ENCODE measurements around the gene TTC21A. TPM values are rescaled to one million over a fixed set of nuclear protein-coding genes. Genes with fewer than 3 reads are reported as not detected.

TTC21A gene
- total and polyA plus RNA-seq, 10 of the 15 experiments (the other 5 are each of a cell fraction or from before 2014, with no cell fraction given) = 0.62 to 3.2 (median 1.2) TPM

DNA sequence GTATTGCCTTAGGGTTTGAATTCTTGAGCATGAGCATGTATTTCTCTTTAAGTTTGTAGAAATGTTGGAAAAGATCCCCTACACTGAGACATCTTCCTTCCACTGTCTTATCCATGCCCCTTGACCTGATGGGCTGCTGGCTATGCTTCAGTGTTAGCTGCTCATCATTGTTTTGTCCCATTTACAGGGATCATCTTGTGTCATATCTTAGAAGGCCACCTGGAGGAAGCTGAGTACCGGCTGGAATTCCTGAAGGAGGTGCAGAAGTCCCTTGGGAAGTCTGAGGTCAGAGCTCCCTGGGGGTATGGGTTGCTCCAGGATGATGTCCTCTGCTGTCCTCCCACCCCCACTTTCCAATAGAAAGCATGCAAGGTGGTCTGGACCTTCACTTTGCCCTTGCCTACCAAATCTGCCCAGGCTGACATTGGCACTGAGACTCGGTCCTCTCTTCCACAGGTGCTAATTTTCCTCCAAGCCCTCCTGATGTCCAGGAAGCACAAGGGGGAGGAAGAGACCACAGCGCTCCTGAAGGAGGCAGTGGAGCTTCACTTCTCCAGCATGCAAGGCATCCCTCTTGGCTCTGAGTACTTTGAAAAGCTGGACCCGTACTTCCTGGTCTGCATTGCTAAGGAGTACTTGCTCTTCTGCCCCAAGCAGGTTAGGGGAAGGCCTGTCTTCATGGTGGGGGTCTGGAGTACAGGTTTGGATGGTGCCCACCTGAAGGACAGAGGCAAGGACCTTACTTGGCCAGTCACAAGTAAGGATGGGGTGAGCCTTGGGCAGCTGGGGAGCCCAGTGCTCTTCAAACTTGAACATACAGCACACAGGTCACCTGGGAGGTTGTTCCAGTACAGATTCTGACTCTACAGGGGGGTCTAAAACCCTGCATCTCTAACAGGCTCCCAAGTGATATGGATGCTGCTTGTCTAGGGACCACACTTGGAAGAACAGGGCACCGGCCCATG lies 17.7 kb downstream of the TTC21A start:
- intact Hi-C loops (cut with micrococcal nuclease; ENCODE audit: unreplicated experiment) = no loop called here
- POLR2A ChIA-PET = no interaction called here

More for the DNA sequence above, 17.7 kb downstream of the TTC21A start:
- Histone ChIP-seq H3K9me3 (replicated peaks; ENCODE audit: control insufficient read depth, insufficient read depth, low read length) (no peaks in the 10 kb centered on the region), H2AFZ (ENCODE audit: control insufficient read depth, low read depth, low read length) (no peak overlapping the region), H3K4me3 (no peak overlapping the region), H3K36me3 (ENCODE audit: control insufficient read depth in 2 of 2, insufficient read depth in 2 of 2, low read length in 1 of 2) (no peaks in the 10 kb centered on the region), H3K9ac (ENCODE audit: control insufficient read depth, insufficient read depth, low read length) (no peak overlapping the region), H3K4me2 (ENCODE audit: control insufficient read depth, insufficient read depth) (no peak overlapping the region), H3K79me2 (ENCODE audit: control insufficient read depth, insufficient read depth, low read length) (no peaks in the 10 kb centered on the region), H3K27ac (ENCODE audit: control insufficient read depth, insufficient read depth) (no peak overlapping the region), H4K20me1 (ENCODE audit: control insufficient read depth, insufficient read depth) (no peaks in the 10 kb centered on the region), H3K27me3 (replicated peaks in 1 of 2; ENCODE audit: control insufficient read depth in 2 of 2, insufficient read depth in 2 of 2, low read length in 1 of 2) (no peaks in the 10 kb centered on the region), H3K4me1 (ENCODE audit: control insufficient read depth, insufficient read depth, low read length) (peaks cover 25% of the 10 kb centered on the region)
- ATAC-seq = no peak
- no peak for FAIRE-seq
- no peak for DNase-seq (ENCODE audit: low read depth, low spot score)
- ChIA-PET RAD21 (ENCODE audit: unreplicated experiment) (interaction anchor here (0.6 to 4.2 kb wide), 5 partner anchors 32 to 167 kb away, joined by 3 to 40 read pairs (median 3); no protein-coding TSS in a partner anchor), SMC1A (ENCODE audit: uncharacterized antibody, unreplicated experiment) (interaction anchor here (0.7 to 4.8 kb wide), 7 partner anchors 9 to 167 kb away, joined by 3 to 45 read pairs (median 4); partner anchors contain the start of gene XIRP1), CTCF (interaction anchor here (0.8 to 4.5 kb wide), 9 partner anchors 15 to 167 kb away, joined by 3 to 47 read pairs (median 11); partner anchors contain the start of gene XIRP1)
- TF ChIP-seq TCF12 (IDR thresholded peaks at IDR 0.05; ENCODE audit: low read depth, low read length) (no peak), JUNB (IDR thresholded peaks at IDR 0.05) (no peak), CBX3 (IDR thresholded peaks at IDR 0.05; ENCODE audit: borderline replicate concordance, low read depth) (no peak)
- TF ChIP-seq, protein P1, sequence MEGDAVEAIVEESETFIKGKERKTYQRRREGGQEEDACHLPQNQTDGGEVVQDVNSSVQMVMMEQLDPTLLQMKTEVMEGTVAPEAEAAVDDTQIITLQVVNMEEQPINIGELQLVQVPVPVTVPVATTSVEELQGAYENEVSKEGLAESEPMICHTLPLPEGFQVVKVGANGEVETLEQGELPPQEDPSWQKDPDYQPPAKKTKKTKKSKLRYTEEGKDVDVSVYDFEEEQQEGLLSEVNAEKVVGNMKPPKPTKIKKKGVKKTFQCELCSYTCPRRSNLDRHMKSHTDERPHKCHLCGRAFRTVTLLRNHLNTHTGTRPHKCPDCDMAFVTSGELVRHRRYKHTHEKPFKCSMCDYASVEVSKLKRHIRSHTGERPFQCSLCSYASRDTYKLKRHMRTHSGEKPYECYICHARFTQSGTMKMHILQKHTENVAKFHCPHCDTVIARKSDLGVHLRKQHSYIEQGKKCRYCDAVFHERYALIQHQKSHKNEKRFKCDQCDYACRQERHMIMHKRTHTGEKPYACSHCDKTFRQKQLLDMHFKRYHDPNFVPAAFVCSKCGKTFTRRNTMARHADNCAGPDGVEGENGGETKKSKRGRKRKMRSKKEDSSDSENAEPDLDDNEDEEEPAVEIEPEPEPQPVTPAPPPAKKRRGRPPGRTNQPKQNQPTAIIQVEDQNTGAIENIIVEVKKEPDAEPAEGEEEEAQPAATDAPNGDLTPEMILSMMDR (IDR thresholded peaks at IDR 0.05 in 2 of 3, conservative IDR thresholded peaks at IDR 0.05 in 1 of 3; ENCODE audit: control insufficient read depth in 2 of 3, extremely low read depth in 1 of 3, insufficient read depth in 1 of 3, low read depth in 3 of 3, low read length in 3 of 3) = 0 out of 6 replicates have a peak, but pooled peaks of 1 of the 3 experiments have one; percentile 1
- in situ Hi-C loops (cut with MboI) = no loop called here
- no TSS peak for BruUV-seq (replicated peaks)
- 87% methylated on average over 5 of the region's 5 CpGs for WGBS (ENCODE audit: insufficient coverage, insufficient replicate concordance, low lambda C conversion rate, missing lambda C conversion rate)
